Left lung (tissue), 10 donors: ENCODE data around the gene RASL12. TPM values are rescaled to one million over a fixed set of nuclear protein-coding genes. Genes with fewer than 3 reads are reported as not detected.
"Not testable (repeated sequence)": the region's sequence is repeated elsewhere in the genome, so short reads cannot be mapped to it uniquely, and the experiment has no call there.

Experiments used
- ATAC-seq: fragments of 200-7000 bp; cut with Tn5 transposase; one replicate; pipeline ENCODE4 v1.9.1; 2020; ENCODE audit warnings: moderate library complexity
- DNase-seq, 4 donors: peaks; one replicate each; pipeline ENCODE4 v3.0.0-alpha.2; 2013 to 2020
- H3K27ac ChIP-seq, 2 donors: fragments of 200-600 bp; sonication (generic) in 1 of 2; one replicate each; pipeline versions ENCODE4 v1.5.0 to v1.8.0; 2020 to 2021
- H3K27me3 ChIP-seq, 2 donors: fragments of 200-600 bp; sonication (generic) in 1 of 2; one replicate each; pipeline versions ENCODE4 v1.5.0 to v1.8.0; 2020 to 2021
- H3K36me3 ChIP-seq, 2 donors: fragments of 200-600 bp; sonication (generic) in 1 of 2; one replicate each; pipeline versions ENCODE4 v1.5.0 to v1.8.0; 2020 to 2021
- H3K4me1 ChIP-seq, 2 donors: fragments of 200-600 bp; one replicate each; pipeline ENCODE4 v1.8.0; 2021
- H3K4me3 ChIP-seq, 2 donors: fragments of 200-600 bp; sonication (generic) in 1 of 2; one replicate each; pipeline versions ENCODE4 v1.5.0 to v1.8.0; 2020 to 2021; ENCODE audit warnings: mild to moderate bottlenecking in 1 of 2
- H3K9me3 ChIP-seq, 2 donors: fragments of 200-600 bp; sonication (generic) in 1 of 2; one replicate each; pipeline versions ENCODE4 v1.5.0 to v1.8.0; 2020 to 2021
- intact Hi-C, 2 donors: fragments of 100-400 bp; cut with DNase I; formaldehyde crosslinking; loops; one replicate each; pipeline versions ENCODE4 v1.11.2 to v1.14.2; 2022
- polyA plus RNA-seq, 6 donors: library from polyadenylated mRNA; unstranded; fragments of 120-200 nt; gene quantifications; one replicate each; pipeline ENCODE4 v1.2.1, GENCODE V29; 2013; ENCODE audit not compliant: insufficient read length in 6 of 6
- total RNA-seq, 2 donors: library from RNA; stranded (reverse); fragmentation: NEBNext Ultra II Directional; extraction: Animal tissue kit (Norgen Biotek cat#: 25700); gene quantifications; one replicate each; pipeline ENCODE4 v1.2.1, GENCODE V29; 2021
- TF ChIP-seq, protein P1 (sequence below), 2 donors: fragments of 200-600 bp; sonication (generic) in 1 of 2; IDR thresholded peaks; one replicate each; pipeline versions ENCODE4 v1.5.0 to v1.8.0; 2021; ENCODE audit warnings: antibody characterized with exemption in 2 of 2
- donor health status: DM: no; HTN: yes; CAD: no.
- donor health status: DM: no; HTN: no; CAD: no.

Gene RASL12
- total and polyA plus RNA-seq, 8 donors: 23.8 to 127 (median 105) TPM

DNA sequence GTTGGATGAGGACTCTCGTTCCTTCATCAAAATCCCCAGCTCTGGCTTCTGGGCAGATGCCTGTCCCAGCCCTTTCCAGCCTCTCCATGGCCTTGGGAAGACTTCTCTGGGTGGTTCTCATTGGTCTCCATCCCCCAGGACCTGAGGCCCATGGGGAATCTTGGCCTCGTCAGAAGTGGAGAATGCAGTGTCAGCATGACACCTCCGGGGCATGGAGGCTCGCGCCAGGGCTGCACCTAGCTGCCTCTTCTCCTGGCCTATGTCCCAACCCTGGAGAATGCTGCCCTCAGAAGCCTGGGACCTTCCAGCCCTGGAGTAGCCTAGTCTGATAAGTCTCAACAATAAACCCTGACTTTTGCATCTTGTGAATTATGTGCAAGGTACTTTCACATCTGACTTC is 11.8 kb upstream of the RASL12 start:
- Histone ChIP-seq H3K36me3 (no peaks in the 10 kb centered on the region), H3K9me3 (no peaks in the 10 kb centered on the region), H3K4me3 (no peak overlapping the region), H3K4me1 (peaks cover 16 to 17% of the 10 kb centered on the region in 2 donors), H3K27ac (no peak overlapping the region), H3K27me3 (peaks cover 5 to 54% of the 10 kb centered on the region in 2 donors)
- ATAC-seq (no peak), DNase-seq (no peak)
- intact Hi-C loops: no loop called here
- TF ChIP-seq, protein P1, sequence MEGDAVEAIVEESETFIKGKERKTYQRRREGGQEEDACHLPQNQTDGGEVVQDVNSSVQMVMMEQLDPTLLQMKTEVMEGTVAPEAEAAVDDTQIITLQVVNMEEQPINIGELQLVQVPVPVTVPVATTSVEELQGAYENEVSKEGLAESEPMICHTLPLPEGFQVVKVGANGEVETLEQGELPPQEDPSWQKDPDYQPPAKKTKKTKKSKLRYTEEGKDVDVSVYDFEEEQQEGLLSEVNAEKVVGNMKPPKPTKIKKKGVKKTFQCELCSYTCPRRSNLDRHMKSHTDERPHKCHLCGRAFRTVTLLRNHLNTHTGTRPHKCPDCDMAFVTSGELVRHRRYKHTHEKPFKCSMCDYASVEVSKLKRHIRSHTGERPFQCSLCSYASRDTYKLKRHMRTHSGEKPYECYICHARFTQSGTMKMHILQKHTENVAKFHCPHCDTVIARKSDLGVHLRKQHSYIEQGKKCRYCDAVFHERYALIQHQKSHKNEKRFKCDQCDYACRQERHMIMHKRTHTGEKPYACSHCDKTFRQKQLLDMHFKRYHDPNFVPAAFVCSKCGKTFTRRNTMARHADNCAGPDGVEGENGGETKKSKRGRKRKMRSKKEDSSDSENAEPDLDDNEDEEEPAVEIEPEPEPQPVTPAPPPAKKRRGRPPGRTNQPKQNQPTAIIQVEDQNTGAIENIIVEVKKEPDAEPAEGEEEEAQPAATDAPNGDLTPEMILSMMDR (IDR thresholded peaks at IDR 0.05): no peak

DNA sequence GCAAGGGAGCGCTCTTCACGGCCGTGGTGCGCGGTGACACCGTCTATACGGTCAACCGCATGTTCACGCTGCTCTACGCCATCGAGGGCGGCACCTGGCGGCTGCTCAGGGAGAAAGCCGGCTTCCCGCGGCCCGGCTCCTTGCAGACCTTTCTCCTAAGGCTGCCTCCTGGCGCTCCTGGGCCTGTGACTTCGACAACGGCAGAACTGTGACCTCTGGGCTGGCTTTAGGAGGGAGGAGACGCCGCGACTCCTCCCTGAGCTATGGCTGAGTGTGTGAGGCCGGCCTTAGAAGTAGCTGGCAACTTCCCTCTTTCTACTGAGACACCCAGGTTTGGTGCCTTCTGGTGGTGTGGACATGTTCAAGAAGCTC is 10.2 kb upstream of the RASL12 start:
- Histone ChIP-seq H3K4me3 (no peak overlapping the region), H3K4me1 (peaks cover 15 to 16% of the 10 kb centered on the region in 2 donors), H3K9me3 (no peaks in the 10 kb centered on the region), H3K27ac (no peak overlapping the region), H3K27me3 (peaks cover 5 to 46% of the 10 kb centered on the region in 2 donors), H3K36me3 (no peaks in the 10 kb centered on the region)
- TF ChIP-seq, protein P1 (IDR thresholded peaks at IDR 0.05): peak; percentile 34 to 46
- ATAC-seq (peak; percentile 73), DNase-seq (peak in 2 of 4 donors; percentile 55 to 88)
- intact Hi-C loops: no loop called here

DNA sequence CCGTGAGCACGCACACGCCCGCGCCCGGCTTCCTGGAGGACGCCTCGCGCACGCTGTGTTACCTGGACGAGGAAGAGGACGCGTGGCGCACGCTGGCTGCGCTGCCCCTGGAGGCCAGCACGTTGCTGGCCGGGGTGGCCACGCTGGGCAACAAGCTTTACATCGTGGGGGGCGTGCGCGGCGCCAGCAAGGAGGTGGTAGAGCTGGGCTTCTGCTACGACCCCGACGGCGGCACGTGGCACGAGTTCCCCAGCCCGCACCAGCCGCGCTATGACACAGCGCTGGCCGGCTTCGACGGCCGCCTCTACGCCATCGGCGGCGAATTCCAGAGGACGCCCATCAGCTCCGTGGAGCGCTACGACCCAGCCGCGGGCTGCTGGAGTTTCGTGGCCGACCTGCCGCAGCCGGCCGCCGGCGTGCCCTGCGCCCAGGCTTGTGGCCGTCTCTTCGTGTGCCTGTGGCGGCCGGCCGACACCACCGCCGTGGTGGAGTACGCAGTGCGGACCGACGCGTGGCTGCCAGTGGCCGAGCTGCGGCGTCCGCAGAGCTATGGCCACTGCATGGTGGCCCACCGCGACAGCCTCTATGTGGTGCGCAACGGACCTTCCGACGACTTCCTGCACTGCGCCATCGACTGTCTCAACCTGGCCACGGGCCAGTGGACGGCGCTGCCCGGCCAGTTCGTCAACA is 9.6 kb upstream of the RASL12 start:
- ATAC-seq: no peak
- Histone ChIP-seq H3K4me1 (peaks cover 9 to 11% of the 10 kb centered on the region in 2 donors), H3K9me3 (no peaks in the 10 kb centered on the region), H3K4me3 (no peak overlapping the region), H3K36me3 (no peaks in the 10 kb centered on the region), H3K27ac (no peak overlapping the region), H3K27me3 (peaks cover 5 to 43% of the 10 kb centered on the region in 2 donors)
- DNase-seq: no peak
- TF ChIP-seq, protein P1 (IDR thresholded peaks at IDR 0.05): no peak
- intact Hi-C loops: no loop called here

DNA sequence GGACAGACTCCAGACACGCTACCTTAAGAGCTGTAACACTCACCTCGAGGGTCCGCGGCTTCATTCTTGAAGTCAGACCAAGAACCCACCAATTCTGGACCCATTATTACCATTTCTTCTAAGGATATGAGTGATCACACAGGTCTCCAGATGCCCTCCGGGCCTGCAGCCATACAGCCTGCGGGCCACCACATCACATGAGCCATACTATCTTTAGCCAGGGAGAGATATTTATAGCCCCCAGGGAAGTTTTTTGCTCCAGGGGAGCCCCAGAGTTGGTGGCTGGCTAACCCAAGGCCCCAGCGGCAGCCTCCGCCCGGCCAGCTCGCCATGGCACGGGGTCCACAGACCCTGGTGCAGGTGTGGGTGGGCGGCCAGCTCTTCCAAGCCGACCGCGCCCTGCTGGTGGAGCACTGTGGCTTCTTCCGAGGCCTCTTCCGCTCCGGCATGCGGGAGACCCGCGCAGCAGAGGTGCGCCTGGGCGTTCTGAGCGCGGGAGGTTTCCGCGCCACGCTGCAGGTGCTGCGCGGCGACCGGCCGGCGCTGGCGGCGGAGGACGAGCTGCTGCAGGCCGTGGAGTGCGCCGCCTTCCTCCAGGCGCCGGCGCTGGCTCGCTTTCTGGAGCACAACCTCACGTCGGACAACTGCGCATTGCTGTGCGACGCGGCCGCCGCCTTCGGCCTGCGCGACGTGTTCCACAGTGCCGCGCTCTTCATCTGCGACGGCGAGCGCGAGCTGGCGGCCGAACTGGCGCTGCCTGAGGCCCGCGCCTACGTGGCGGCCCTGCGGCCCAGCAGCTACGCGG is 8.9 kb upstream of the RASL12 start, which contains the start of gene KBTBD13:
Gene KBTBD13 (plus strand): TSS at position 261 of the 805 bp plus-strand sequence. CDS start 70 bp downstream, at position 331.
- H3K4me3 ChIP-seq: no peak within 1 kb of the TSS
- peaks cover 2 to 3% of the 10 kb centered on the region in 2 donors for H3K4me1 ChIP-seq
- H3K27me3 ChIP-seq: peaks cover 5 to 39% of the 10 kb centered on the region in 2 donors
- no peaks in the 10 kb centered on the region for H3K36me3 ChIP-seq
- DNase-seq (no peak), ATAC-seq (no peak)
- H3K27ac ChIP-seq: no peak within 1 kb of the TSS
- intact Hi-C loops: no loop called here
- TF ChIP-seq, protein P1 (IDR thresholded peaks at IDR 0.05): no peak
- H3K9me3 ChIP-seq: no peaks in the 10 kb centered on the region

DNA sequence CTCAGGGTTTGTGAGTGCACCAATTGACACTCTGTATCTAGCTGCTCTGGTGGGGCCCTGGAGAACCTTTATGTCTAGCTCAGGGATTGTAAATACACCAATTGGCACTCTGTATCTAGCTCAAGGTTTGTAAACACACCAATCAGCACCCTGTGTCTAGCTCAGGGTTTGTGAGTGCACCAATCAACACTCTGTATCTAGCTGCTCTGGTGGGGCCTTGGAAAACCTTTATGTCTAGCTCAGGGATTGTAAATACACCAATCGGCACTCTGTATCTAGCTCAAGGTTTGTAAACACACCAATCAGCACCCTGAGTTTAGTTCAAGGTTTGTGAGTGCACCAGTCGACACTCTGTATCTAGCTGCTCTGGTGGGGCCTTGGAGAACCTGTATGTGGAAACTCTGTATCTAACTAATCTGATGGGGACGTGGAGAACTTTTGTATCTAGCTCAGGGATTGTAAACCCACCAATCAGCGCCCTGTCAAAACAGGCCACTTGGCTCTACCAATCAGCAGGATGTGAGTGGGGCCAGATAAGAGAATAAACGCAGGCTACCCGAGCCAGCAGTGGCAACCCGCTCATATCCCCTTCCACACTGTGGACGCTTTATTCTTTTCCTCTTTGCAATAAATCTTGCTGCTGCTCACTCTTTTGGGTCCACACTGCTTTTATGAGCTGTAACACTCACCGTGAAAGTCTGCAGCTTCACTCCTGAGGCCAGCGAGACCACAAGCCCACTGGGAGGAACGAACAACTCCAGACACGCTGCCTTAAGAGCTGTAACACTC is 8.0 kb upstream of the RASL12 start:
- H3K4me1 ChIP-seq, H3K27ac ChIP-seq, H3K9me3 ChIP-seq, H3K4me3 ChIP-seq, H3K36me3 ChIP-seq, intact Hi-C loops, DNase-seq, ATAC-seq: not testable (repeated sequence)
- H3K27me3 ChIP-seq: peaks cover 5 to 39% of the 10 kb centered on the region in 2 donors

DNA sequence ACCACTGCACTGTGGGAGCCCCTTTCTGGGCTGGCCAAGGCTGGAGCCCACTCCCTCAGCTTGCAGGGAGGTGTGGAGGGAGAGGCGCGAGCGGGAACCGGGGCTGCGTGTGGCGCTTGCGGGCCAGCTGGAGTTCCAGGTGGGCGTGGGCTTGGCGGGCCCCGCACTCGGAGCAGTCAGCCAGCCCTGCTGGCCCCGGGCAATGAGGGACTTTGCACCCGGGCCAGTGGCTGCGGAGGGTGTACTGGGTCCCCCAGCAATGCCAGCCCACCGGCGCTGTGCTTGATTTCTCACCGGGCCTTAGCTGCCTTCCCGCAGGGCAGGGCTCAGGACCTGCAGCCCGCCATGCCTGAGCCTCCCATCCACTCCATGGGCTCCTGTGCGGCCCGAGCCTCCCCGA is 7.2 kb upstream of the RASL12 start:
- H3K4me1 ChIP-seq, DNase-seq, intact Hi-C loops, ATAC-seq, H3K36me3 ChIP-seq, H3K27ac ChIP-seq, H3K4me3 ChIP-seq, H3K9me3 ChIP-seq: not testable (repeated sequence)
- H3K27me3 ChIP-seq: peaks cover 5 to 39% of the 10 kb centered on the region in 2 donors
